CD4-positive, alpha-beta T cell treated with Interleukin-21 for 1 hour (primary cell): Measurements from ENCODE around the gene HFM1.
"Not testable (repeated sequence)": the region's sequence is repeated elsewhere in the genome, so short reads cannot be mapped to it uniquely, and the experiment has no call there.

Experiments used
- DNase-seq: peaks from one replicate; pipeline ENCODE4 v3.0.0-alpha.2; 2020

Gene HFM1

GRCh38 chr1:91372230-91372629 is 32.4 kb downstream of the HFM1 start:
- DNase-seq = not testable (repeated sequence)

GRCh38 chr1:91349524-91349923 is 55.1 kb downstream of the HFM1 start:
- no peak for DNase-seq

GRCh38 chr1:91346824-91347223 is 57.8 kb downstream of the HFM1 start:
- DNase-seq = no peak

- no peak for DNase-seq
Observed at GRCh38 chr1:91345395-91346005, 59.1 kb downstream of the HFM1 start.

- DNase-seq = no peak
Observed at GRCh38 chr1:91338501-91338900, 66.1 kb downstream of the HFM1 start.

GRCh38 chr1:91335603-91336002 is 69.0 kb downstream of the HFM1 start:
- DNase-seq = no peak

- DNase-seq = no peak
Observed at GRCh38 chr1:91334856-91335255, 69.8 kb downstream of the HFM1 start.

GRCh38 chr1:91325456-91325855 is 79.2 kb downstream of the HFM1 start:
- no peak for DNase-seq

- no peak for DNase-seq
Observed at GRCh38 chr1:91314643-91315042, 90.0 kb downstream of the HFM1 start.

- DNase-seq = no peak
Observed at GRCh38 chr1:91311672-91312071, 93.0 kb downstream of the HFM1 start.

- DNase-seq = no peak
Observed at GRCh38 chr1:91308544-91308943, 96.1 kb downstream of the HFM1 start.

- DNase-seq = no peak
Observed at GRCh38 chr1:91307784-91308409, 96.7 kb downstream of the HFM1 start.

- DNase-seq = no peak
Observed at GRCh38 chr1:91303165-91303564, 101.5 kb downstream of the HFM1 start.

- not testable (repeated sequence) for DNase-seq
Observed at GRCh38 chr1:91288843-91289553, 115.6 kb downstream of the HFM1 start.

GRCh38 chr1:91286962-91287317 is 117.7 kb downstream of the HFM1 start:
- DNase-seq = not testable (repeated sequence)

- DNase-seq = not testable (repeated sequence)
Observed at GRCh38 chr1:91286259-91286961, 118.2 kb downstream of the HFM1 start.

GRCh38 chr1:91283421-91283726 is 121.3 kb downstream of the HFM1 start:
- DNase-seq = no peak

- DNase-seq = peak; percentile 45
Observed at GRCh38 chr1:91282695-91283420, 121.8 kb downstream of the HFM1 start.

GRCh38 chr1:91281782-91282181 is 122.9 kb downstream of the HFM1 start:
- DNase-seq = no peak

- DNase-seq = no peak
Observed at GRCh38 chr1:91278754-91279153, 125.9 kb downstream of the HFM1 start.

GRCh38 chr1:91273875-91274274 is 130.8 kb downstream of the HFM1 start:
- no peak for DNase-seq

GRCh38 chr1:91261655-91262054 is 143.0 kb downstream of the HFM1 start:
- no peak for DNase-seq

- DNase-seq = no peak
Observed at GRCh38 chr1:91245435-91245834, 159.2 kb downstream of the HFM1 start.
